OCI-LY3 (cell line): ENCODE results near the gene ZNRF2.

Experiments
- CTCF ChIP-seq: fragments of 200-600, 300-600 bp; sonication (generic); IDR thresholded peaks from 2 replicates; pipeline ENCODE4 v1.5.1; 2014; ENCODE audit warnings: antibody characterized with exemption, low read length, low read depth
- EZH2phosphoT487 ChIP-seq: fragments of 200-600 bp; shearing (Covaris generic); IDR thresholded peaks from 2 replicates; pipeline ENCODE4 v1.6.1; 2018; ENCODE audit warnings: antibody characterized with exemption, mixed run types, low read depth

GRCh38 chr7:30391806-30392205 is 107.4 kb downstream of the ZNRF2 start:
- TF ChIP-seq CTCF (no peak), EZH2phosphoT487 (no peak)
